ENCODE measurements around the gene TNRC6B.

The TNRC6B gene

DNA sequence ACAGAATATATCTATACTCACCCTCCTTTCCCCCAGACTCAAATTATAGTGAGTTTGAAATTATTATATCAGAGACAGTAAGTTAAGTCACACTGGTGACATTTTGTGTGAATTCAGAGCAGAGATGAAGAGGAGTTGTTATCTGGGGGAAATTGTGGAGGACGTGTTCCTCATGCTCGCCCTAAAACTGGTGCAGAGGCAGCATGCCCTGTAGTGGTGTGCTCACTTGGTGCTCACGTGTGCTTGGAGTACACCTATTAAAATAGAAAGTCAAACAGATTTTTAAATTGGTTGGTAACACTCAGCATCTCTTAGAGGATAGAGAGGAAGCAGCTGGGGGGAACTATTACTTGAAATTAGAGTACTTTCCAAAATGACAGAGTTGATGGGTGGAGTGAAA, 117.0 kb downstream of the TNRC6B start:
- ChIA-PET POLR2A (no interaction called here), CTCF (no interaction called here)
- TF ChIP-seq CTCF (IDR thresholded peaks at IDR 0.05; ENCODE audit: control extremely low read depth, extremely low read depth, low read depth, missing control alignments): no peak
- no peak for DNase-seq (ENCODE audit: extremely low spot score)

DNA sequence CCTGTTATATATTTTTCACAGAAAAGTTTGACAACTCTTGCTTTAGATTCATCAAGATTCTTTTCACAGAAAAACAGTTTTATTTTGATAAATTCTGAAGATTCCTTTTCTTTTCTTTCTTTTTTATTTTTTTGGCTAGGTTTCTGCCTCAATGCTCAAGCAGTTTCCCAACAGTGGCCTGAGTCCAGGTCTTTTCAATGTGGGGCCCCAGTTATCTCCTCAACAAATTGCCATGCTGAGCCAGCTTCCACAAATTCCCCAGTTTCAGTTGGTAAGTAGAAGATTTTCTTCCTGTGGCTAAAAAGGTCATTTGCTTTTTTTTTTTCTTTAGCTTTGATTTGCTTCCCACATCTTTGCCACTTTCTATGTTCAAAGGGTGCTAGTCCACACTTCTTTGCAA, 122.6 kb downstream of the TNRC6B start:
- TF ChIP-seq CTCF (IDR thresholded peaks at IDR 0.05; ENCODE audit: control extremely low read depth, extremely low read depth, low read depth, missing control alignments): no peak
- POLR2A ChIA-PET: no interaction called here
- no peak for DNase-seq (ENCODE audit: extremely low spot score)
- CTCF ChIA-PET: interaction anchor here (1.9 kb wide), 1 partner anchor 48 kb away, joined by 7 read pairs; no protein-coding TSS in a partner anchor

GRCh38 chr22:40300884-40301672, 123.4 kb downstream of the TNRC6B start:
- CTCF ChIA-PET: interaction anchor here (1.9 kb wide), 1 partner anchor 47 kb away, joined by 7 read pairs; no protein-coding TSS in a partner anchor
- TF ChIP-seq CTCF (IDR thresholded peaks at IDR 0.05; ENCODE audit: control extremely low read depth, extremely low read depth, low read depth, missing control alignments): no peak
- DNase-seq (ENCODE audit: extremely low spot score): peak; percentile 67
- POLR2A ChIA-PET: no interaction called here

GRCh38 chr22:40302149-40302548, 124.4 kb downstream of the TNRC6B start:
- TF ChIP-seq CTCF (IDR thresholded peaks at IDR 0.05; ENCODE audit: control extremely low read depth, extremely low read depth, low read depth, missing control alignments): no peak
- CTCF ChIA-PET: no interaction called here
- DNase-seq (ENCODE audit: extremely low spot score): no peak
- POLR2A ChIA-PET: no interaction called here

- no peak for TF ChIP-seq CTCF (IDR thresholded peaks at IDR 0.05; ENCODE audit: control extremely low read depth, extremely low read depth, low read depth, missing control alignments)
- ChIA-PET CTCF (interaction anchor here (1.2 kb wide), 1 partner anchor 18 kb away, joined by 4 read pairs; no protein-coding TSS in a partner anchor), POLR2A (no interaction called here)
- no peak for DNase-seq (ENCODE audit: extremely low spot score)
These were observed 127.9 kb downstream of the TNRC6B start for GRCh38 chr22:40305625-40306024.

- POLR2A ChIA-PET: no interaction called here
- no peak for DNase-seq (ENCODE audit: extremely low spot score)
- no peak for TF ChIP-seq CTCF (IDR thresholded peaks at IDR 0.05; ENCODE audit: control extremely low read depth, extremely low read depth, low read depth, missing control alignments)
- CTCF ChIA-PET: interaction anchor here (0.9 to 2.4 kb wide), 5 partner anchors 9 to 41 kb away, joined by 3 to 7 read pairs (median 4); no protein-coding TSS in a partner anchor
These were observed 131.4 kb downstream of the TNRC6B start for GRCh38 chr22:40308999-40309573.
